Thymus (tissue), 11 donors: ENCODE measurements around the gene IL34. TPM values are rescaled to one million over a fixed set of nuclear protein-coding genes. Genes with fewer than 3 reads are reported as not detected.

Experiments used
- DNase-seq, 9 donors: peaks; one replicate each; pipeline ENCODE4 v3.0.0-alpha.2; 2013; ENCODE audit warnings: low spot score in 9 of 9, low read depth in 6 of 9, missing footprints in 1 of 9
- H3K27ac ChIP-seq, 2 donors: one replicate each; pipeline ENCODE4 v1.5.1; 2013; ENCODE audit warnings: control low read depth in 1 of 2, low read depth in 1 of 2, low read length in 1 of 2, mild to moderate bottlenecking in 1 of 2, moderate library complexity in 1 of 2
- H3K27me3 ChIP-seq, 2 donors: one replicate each; pipeline ENCODE4 v1.5.1; 2013; ENCODE audit warnings: low read length in 1 of 2; ENCODE audit not compliant: control insufficient read depth in 2 of 2, insufficient read depth in 1 of 2
- H3K36me3 ChIP-seq, 2 donors: one replicate each; pipeline ENCODE4 v1.5.1; 2013; ENCODE audit warnings: low read length in 1 of 2, mild to moderate bottlenecking in 1 of 2, moderate library complexity in 1 of 2; ENCODE audit not compliant: control insufficient read depth in 2 of 2, insufficient read depth in 2 of 2
- H3K4me1 ChIP-seq, 2 donors: one replicate each; pipeline ENCODE4 v1.5.1; 2013; ENCODE audit warnings: low read length in 2 of 2; ENCODE audit not compliant: control insufficient read depth in 2 of 2, insufficient read depth in 2 of 2
- H3K4me3 ChIP-seq, 2 donors: one replicate each; pipeline ENCODE4 v1.5.1; 2013; ENCODE audit warnings: low read length in 2 of 2, control low read depth in 1 of 2, mild to moderate bottlenecking in 1 of 2
- H3K9me3 ChIP-seq, 2 donors: one replicate each; pipeline ENCODE4 v1.5.1; 2013; ENCODE audit warnings: low read length in 1 of 2, mild to moderate bottlenecking in 1 of 2; ENCODE audit not compliant: control insufficient read depth in 2 of 2, insufficient read depth in 1 of 2
- WGBS: extraction: QIAGEN DNeasy Blood & Tissue Kit; methylation state at CpG from one replicate; pipeline ENCODE4 v1.1.7; 2013; 5-methylcytosine and 5-hydroxymethylcytosine counted together
- polyA plus RNA-seq: library from polyadenylated mRNA; stranded (reverse); fragments of 200-250 nt; gene quantifications from one replicate; pipeline ENCODE4 v1.2.3, GENCODE V29; 2013
- total RNA-seq: library from RNA; stranded (reverse); fragments of 120-200 nt; gene quantifications from one replicate; pipeline ENCODE4 v1.2.4, GENCODE V29; 2013
- donor health status: healthy.

IL34 gene
- total and polyA plus RNA-seq, 2 donors: 4.7 to 10.1 TPM

GRCh38 chr16:70644763-70645597 is 1.4 kb upstream of the IL34 start:
- H3K4me3 ChIP-seq: no peak overlapping the region
- 81% methylated on average over 10 of the region's 10 CpGs for WGBS
- no peaks in the 10 kb centered on the region for H3K4me1 ChIP-seq
- DNase-seq: no peak
- H3K27me3 ChIP-seq: no peaks in the 10 kb centered on the region
- no peaks in the 10 kb centered on the region for H3K9me3 ChIP-seq
- H3K36me3 ChIP-seq: no peaks in the 10 kb centered on the region
- no peak overlapping the region for H3K27ac ChIP-seq

- Histone ChIP-seq H3K4me3 (no peak overlapping the region), H3K36me3 (no peaks in the 10 kb centered on the region), H3K4me1 (no peaks in the 10 kb centered on the region), H3K9me3 (no peaks in the 10 kb centered on the region), H3K27me3 (no peaks in the 10 kb centered on the region), H3K27ac (no peak overlapping the region)
- 92% methylated on average over 15 of the region's 15 CpGs for WGBS
- DNase-seq: no peak
Observed at GRCh38 chr16:70647441-70648359, 1.3 kb downstream of the IL34 start.

- no peaks in the 10 kb centered on the region for H3K4me1 ChIP-seq
- no peaks in the 10 kb centered on the region for H3K27me3 ChIP-seq
- no peak overlapping the region for H3K4me3 ChIP-seq
- no peak for DNase-seq
- H3K27ac ChIP-seq: no peak overlapping the region
- no peaks in the 10 kb centered on the region for H3K9me3 ChIP-seq
- WGBS: 96% methylated on average over 6 of the region's 6 CpGs
- H3K36me3 ChIP-seq: no peaks in the 10 kb centered on the region
Observed at GRCh38 chr16:70648606-70649005, 2.2 kb downstream of the IL34 start.

GRCh38 chr16:70649300-70649699 is 2.9 kb downstream of the IL34 start:
- H3K9me3 ChIP-seq: no peaks in the 10 kb centered on the region
- H3K27ac ChIP-seq: no peak overlapping the region
- no peaks in the 10 kb centered on the region for H3K36me3 ChIP-seq
- no peak overlapping the region for H3K4me3 ChIP-seq
- H3K4me1 ChIP-seq: peaks cover 0 to 4% of the 10 kb centered on the region in 2 donors
- no peak for DNase-seq
- 96% methylated on average over 7 of the region's 7 CpGs for WGBS
- H3K27me3 ChIP-seq: no peaks in the 10 kb centered on the region

- DNase-seq: no peak
- H3K27me3 ChIP-seq: no peaks in the 10 kb centered on the region
- peaks cover 0 to 4% of the 10 kb centered on the region in 2 donors for H3K4me1 ChIP-seq
- H3K36me3 ChIP-seq: no peaks in the 10 kb centered on the region
- H3K4me3 ChIP-seq: no peak overlapping the region
- peak overlapping the region in 1 of 2 donors; percentile 5 for H3K27ac ChIP-seq
- H3K9me3 ChIP-seq: no peaks in the 10 kb centered on the region
- 93% methylated on average over 4 of the region's 4 CpGs for WGBS
Observed at GRCh38 chr16:70650216-70650615, 3.9 kb downstream of the IL34 start.

GRCh38 chr16:70651524-70651923 is 5.2 kb downstream of the IL34 start:
- peaks cover 0 to 4% of the 10 kb centered on the region in 2 donors for H3K4me1 ChIP-seq
- no peak overlapping the region for H3K27ac ChIP-seq
- WGBS: 93% methylated on average over 3 of the region's 3 CpGs

GRCh38 chr16:70652322-70652721 is 6.0 kb downstream of the IL34 start:
- no peak overlapping the region for H3K27ac ChIP-seq
- DNase-seq: no peak
- WGBS: 91% methylated on average over 2 of the region's 2 CpGs
- H3K4me1 ChIP-seq: peaks cover 0 to 4% of the 10 kb centered on the region in 2 donors
- H3K27me3 ChIP-seq: no peaks in the 10 kb centered on the region
- no peaks in the 10 kb centered on the region for H3K9me3 ChIP-seq
- no peak overlapping the region for H3K4me3 ChIP-seq
- no peaks in the 10 kb centered on the region for H3K36me3 ChIP-seq

More at GRCh38 chr16:70651524-70651923, 5.2 kb downstream of the IL34 start:
- H3K36me3 ChIP-seq: no peaks in the 10 kb centered on the region
- no peak overlapping the region for H3K4me3 ChIP-seq
- H3K9me3 ChIP-seq: no peaks in the 10 kb centered on the region
- no peak for DNase-seq
- no peaks in the 10 kb centered on the region for H3K27me3 ChIP-seq

- no peak overlapping the region for H3K27ac ChIP-seq
- 98% methylated on average over 4 of the region's 4 CpGs for WGBS
Observed at GRCh38 chr16:70653406-70653805, 7.0 kb downstream of the IL34 start.

More at GRCh38 chr16:70653406-70653805, 7.0 kb downstream of the IL34 start:
- Histone ChIP-seq H3K4me3 (no peak overlapping the region), H3K27me3 (no peaks in the 10 kb centered on the region), H3K4me1 (peaks cover 0 to 4% of the 10 kb centered on the region in 2 donors), H3K36me3 (no peaks in the 10 kb centered on the region), H3K9me3 (no peaks in the 10 kb centered on the region)
- no peak for DNase-seq
